Measurements from ENCODE around the gene SIPA1L3.
"Not testable (repeated sequence)": the region's sequence is repeated elsewhere in the genome, so short reads cannot be mapped to it uniquely, and the experiment has no call there.

SIPA1L3 gene

DNA sequence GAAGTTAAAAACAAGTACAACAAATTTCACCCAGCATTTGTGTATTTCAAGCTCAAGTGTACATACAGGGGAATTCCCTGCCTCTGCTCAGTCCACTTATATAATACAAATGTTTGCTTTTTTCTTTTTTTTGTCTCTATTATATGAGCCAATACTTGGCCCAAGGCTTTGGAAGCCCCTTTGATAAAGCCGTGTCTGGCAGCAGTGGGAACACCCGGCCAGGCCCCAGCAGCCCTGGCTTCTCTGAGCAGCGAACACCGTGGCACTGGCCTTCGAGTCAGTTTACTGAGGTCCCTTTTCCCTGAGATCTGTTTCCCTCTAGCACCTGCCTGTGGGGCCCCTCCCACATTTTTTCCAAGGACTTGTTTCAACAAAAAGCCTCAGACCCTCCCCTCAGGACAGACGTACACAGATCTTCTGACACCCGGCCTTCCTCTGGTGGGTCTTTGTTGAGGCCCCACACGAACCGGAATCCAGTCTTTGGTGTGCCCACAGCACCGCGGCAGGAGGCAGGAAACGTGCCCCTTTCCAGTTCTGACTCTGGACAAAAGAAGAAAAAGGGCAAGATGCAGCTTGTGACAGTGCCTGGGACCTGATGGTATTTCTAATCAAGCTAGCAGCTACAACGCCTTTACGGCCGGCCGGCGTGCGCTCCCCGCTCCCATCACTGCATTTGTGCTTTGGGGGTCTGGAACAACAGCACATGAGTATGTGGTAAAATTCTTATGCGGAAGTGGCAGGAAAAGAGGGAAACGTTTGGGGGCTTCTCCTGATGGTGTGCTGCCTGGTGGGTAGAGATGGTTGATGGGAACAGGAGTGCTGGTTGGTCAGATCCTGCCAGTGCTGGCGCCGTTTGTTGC lies 13.8 kb downstream of the SIPA1L3 start (continued):
- no peak for TF ChIP-seq ZNF623 (tag by site-specific recombination; IDR thresholded peaks at IDR 0.05)
- TF ChIP-seq, protein P1, sequence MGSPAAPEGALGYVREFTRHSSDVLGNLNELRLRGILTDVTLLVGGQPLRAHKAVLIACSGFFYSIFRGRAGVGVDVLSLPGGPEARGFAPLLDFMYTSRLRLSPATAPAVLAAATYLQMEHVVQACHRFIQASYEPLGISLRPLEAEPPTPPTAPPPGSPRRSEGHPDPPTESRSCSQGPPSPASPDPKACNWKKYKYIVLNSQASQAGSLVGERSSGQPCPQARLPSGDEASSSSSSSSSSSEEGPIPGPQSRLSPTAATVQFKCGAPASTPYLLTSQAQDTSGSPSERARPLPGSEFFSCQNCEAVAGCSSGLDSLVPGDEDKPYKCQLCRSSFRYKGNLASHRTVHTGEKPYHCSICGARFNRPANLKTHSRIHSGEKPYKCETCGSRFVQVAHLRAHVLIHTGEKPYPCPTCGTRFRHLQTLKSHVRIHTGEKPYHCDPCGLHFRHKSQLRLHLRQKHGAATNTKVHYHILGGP (tag by site-specific recombination; IDR thresholded peaks at IDR 0.05): no peak
- no peak for TF ChIP-seq ZSCAN23 (tag by site-specific recombination; IDR thresholded peaks at IDR 0.05)
- TF ChIP-seq, protein P2, sequence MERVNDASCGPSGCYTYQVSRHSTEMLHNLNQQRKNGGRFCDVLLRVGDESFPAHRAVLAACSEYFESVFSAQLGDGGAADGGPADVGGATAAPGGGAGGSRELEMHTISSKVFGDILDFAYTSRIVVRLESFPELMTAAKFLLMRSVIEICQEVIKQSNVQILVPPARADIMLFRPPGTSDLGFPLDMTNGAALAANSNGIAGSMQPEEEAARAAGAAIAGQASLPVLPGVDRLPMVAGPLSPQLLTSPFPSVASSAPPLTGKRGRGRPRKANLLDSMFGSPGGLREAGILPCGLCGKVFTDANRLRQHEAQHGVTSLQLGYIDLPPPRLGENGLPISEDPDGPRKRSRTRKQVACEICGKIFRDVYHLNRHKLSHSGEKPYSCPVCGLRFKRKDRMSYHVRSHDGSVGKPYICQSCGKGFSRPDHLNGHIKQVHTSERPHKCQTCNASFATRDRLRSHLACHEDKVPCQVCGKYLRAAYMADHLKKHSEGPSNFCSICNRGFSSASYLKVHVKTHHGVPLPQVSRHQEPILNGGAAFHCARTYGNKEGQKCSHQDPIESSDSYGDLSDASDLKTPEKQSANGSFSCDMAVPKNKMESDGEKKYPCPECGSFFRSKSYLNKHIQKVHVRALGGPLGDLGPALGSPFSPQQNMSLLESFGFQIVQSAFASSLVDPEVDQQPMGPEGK (tag by site-specific recombination; IDR thresholded peaks at IDR 0.05): no peak
- TF ChIP-seq ZNF311 (tag by site-specific recombination; IDR thresholded peaks at IDR 0.05; ENCODE audit: borderline replicate concordance): no peak
- TF ChIP-seq KLF1 (tag by site-specific recombination; IDR thresholded peaks at IDR 0.05): no peak

DNA sequence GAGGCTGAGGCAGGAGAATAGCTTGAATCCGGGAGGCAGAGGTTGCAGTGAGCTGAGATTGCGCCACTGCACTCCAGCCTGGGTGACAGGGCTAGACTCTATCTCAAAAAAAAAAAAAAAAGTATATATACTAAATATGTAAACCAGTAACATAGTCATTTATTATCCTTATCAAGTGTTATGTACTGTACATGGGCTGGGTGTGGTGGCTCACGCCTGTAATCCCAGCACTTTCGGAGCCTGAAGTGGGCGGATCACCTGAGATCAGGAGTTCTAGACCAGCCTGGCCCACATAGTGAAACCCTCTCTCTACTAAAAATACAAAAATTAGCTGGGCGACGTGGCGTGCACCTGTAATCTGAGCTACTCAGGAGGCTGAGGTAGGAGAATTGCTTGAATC lies 17.6 kb downstream of the SIPA1L3 start:
- not testable (repeated sequence) for H3K4me1 ChIP-seq (ENCODE audit: control insufficient read depth, insufficient read depth, low read length); H3K27ac ChIP-seq (ENCODE audit: extremely low read depth, low read depth, low read length)
- CTCF ChIA-PET: interaction anchor here (0.6 to 4.5 kb wide), 5 partner anchors 7 to 300 kb away, joined by 3 to 23 read pairs (median 4); no protein-coding TSS in a partner anchor

DNA sequence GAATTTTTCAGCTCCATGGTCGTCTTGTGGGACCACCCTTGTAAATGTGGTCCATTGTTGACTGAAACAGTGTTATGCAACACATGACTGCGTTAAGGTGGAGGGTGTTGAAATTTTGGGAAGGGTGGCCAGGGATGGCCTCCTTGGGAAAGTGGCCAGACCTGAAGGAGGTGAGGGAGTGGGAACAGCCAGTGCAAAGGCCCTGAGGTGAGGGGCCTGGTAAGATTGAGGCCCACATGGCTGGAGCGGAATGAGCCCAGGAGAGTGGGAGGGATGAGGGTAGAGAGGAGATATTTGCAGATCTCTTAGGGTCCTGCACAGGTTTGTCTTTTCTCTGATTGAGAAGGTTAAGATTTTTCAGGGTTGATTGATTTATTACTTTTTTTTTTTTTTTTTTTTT lies 18.2 kb downstream of the SIPA1L3 start:
- TF ChIP-seq ZNF426 (tag by site-specific recombination; IDR thresholded peaks at IDR 0.05): no peak
- TF ChIP-seq ZNF623 (tag by site-specific recombination; IDR thresholded peaks at IDR 0.05): peak; percentile 94
- H3K27ac ChIP-seq (ENCODE audit: extremely low read depth, low read depth, low read length): no peak overlapping the region
- H3K4me3 ChIP-seq (ENCODE audit: low read depth, low read length): no peak overlapping the region
- peaks cover 0 to 32% of the 10 kb centered on the region in 2 experiments; a peak in 2 of 3 replicates for H3K36me3 ChIP-seq (ENCODE audit: control insufficient read depth in 2 of 2, insufficient read depth in 1 of 2, low read length in 2 of 2)
- ChIA-PET POLR2A (interaction anchor here (1.0 kb wide), 1 partner anchor 78 kb away, joined by 3 read pairs; no protein-coding TSS in a partner anchor), CTCF (interaction anchor here (0.6 to 4.5 kb wide), 2 partner anchors 22 to 220 kb away, joined by 3 to 23 read pairs; no protein-coding TSS in a partner anchor)
- no peaks in the 10 kb centered on the region for H3K9me3 ChIP-seq (ENCODE audit: control insufficient read depth, insufficient read depth, low read depth, low read length)
- peaks cover 10% of the 10 kb centered on the region for H3K4me1 ChIP-seq (ENCODE audit: control insufficient read depth, insufficient read depth, low read length)

More for the DNA sequence above, 17.6 kb downstream of the SIPA1L3 start:
- POLR2A ChIA-PET; H3K9me3 ChIP-seq (ENCODE audit: control insufficient read depth, insufficient read depth, low read depth, low read length); H3K4me3 ChIP-seq (ENCODE audit: low read depth, low read length): not testable (repeated sequence)
- peaks cover 0 to 32% of the 10 kb centered on the region in 2 experiments; a peak in 2 of 3 replicates for H3K36me3 ChIP-seq (ENCODE audit: control insufficient read depth in 2 of 2, insufficient read depth in 1 of 2, low read length in 2 of 2)

DNA sequence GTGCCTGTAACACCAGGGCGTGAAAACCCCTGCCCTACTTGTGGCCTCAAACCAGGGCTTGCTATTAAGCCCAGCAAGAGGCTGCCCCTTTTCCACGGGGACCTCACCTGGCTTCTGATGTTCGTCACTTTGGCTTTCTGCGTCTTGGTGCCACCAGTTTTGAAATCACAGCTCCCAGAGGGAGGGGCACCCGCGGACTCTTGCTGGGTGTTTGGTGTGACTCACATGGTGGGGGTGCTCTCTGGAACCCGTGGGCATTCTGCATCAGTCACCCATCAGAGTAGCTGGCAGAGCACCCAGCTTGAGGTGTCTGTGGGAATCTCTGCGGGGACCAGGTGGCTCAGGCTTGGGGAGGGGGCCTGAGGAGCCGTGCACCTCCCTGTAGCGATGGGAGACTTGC lies 19.2 kb downstream of the SIPA1L3 start:
- H3K4me1 ChIP-seq (ENCODE audit: control insufficient read depth, insufficient read depth, low read length): peaks cover 10% of the 10 kb centered on the region
- ChIA-PET POLR2A (interaction anchor here (0.5 kb wide), 1 partner anchor 10 kb away, joined by 5 read pairs; no protein-coding TSS in a partner anchor), CTCF (no interaction called here)
- H3K36me3 ChIP-seq (ENCODE audit: control insufficient read depth in 2 of 2, insufficient read depth in 1 of 2, low read length in 2 of 2): peaks cover 0 to 35% of the 10 kb centered on the region in 2 experiments; a peak in 2 of 3 replicates
- H3K27ac ChIP-seq (ENCODE audit: extremely low read depth, low read depth, low read length): no peak overlapping the region
- no peaks in the 10 kb centered on the region for H3K9me3 ChIP-seq (ENCODE audit: control insufficient read depth, insufficient read depth, low read depth, low read length)
- H3K4me3 ChIP-seq (ENCODE audit: low read depth, low read length): no peak overlapping the region
- TF ChIP-seq, protein P3, sequence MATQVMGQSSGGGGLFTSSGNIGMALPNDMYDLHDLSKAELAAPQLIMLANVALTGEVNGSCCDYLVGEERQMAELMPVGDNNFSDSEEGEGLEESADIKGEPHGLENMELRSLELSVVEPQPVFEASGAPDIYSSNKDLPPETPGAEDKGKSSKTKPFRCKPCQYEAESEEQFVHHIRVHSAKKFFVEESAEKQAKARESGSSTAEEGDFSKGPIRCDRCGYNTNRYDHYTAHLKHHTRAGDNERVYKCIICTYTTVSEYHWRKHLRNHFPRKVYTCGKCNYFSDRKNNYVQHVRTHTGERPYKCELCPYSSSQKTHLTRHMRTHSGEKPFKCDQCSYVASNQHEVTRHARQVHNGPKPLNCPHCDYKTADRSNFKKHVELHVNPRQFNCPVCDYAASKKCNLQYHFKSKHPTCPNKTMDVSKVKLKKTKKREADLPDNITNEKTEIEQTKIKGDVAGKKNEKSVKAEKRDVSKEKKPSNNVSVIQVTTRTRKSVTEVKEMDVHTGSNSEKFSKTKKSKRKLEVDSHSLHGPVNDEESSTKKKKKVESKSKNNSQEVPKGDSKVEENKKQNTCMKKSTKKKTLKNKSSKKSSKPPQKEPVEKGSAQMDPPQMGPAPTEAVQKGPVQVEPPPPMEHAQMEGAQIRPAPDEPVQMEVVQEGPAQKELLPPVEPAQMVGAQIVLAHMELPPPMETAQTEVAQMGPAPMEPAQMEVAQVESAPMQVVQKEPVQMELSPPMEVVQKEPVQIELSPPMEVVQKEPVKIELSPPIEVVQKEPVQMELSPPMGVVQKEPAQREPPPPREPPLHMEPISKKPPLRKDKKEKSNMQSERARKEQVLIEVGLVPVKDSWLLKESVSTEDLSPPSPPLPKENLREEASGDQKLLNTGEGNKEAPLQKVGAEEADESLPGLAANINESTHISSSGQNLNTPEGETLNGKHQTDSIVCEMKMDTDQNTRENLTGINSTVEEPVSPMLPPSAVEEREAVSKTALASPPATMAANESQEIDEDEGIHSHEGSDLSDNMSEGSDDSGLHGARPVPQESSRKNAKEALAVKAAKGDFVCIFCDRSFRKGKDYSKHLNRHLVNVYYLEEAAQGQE (tag by site-specific recombination; IDR thresholded peaks at IDR 0.05): no peak
- no peak for TF ChIP-seq ZNF2 (tag by site-specific recombination; IDR thresholded peaks at IDR 0.05)
- TF ChIP-seq, protein P4, sequence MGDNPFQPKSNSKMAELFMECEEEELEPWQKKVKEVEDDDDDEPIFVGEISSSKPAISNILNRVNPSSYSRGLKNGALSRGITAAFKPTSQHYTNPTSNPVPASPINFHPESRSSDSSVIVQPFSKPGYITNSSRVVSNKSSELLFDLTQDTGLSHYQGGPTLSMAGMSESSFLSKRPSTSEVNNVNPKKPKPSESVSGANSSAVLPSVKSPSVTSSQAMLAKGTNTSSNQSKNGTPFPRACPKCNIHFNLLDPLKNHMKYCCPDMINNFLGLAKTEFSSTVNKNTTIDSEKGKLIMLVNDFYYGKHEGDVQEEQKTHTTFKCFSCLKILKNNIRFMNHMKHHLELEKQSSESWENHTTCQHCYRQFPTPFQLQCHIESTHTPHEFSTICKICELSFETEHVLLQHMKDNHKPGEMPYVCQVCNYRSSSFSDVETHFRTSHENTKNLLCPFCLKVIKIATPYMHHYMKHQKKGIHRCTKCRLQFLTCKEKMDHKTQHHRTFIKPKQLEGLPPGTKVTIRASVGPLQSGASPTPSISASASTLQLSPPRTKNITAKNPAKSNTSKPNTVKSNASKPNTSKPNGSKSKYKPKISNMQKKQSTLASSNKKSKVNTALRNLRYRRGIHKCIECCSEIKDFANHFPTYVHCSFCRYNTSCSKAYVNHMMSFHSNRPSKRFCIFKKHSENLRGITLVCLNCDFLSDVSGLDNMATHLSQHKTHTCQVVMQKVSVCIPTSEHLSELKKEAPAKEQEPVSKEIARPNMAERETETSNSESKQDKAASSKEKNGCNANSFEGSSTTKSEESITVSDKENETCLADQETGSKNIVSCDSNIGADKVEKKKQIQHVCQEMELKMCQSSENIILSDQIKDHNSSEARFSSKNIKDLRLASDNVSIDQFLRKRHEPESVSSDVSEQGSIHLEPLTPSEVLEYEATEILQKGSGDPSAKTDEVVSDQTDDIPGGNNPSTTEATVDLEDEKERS (tag by site-specific recombination; IDR thresholded peaks at IDR 0.05): no peak
- no peak for TF ChIP-seq ZNF555 (tag by site-specific recombination; conservative IDR thresholded peaks at IDR 0.05)
- TF ChIP-seq ZNF776 (tag by site-specific recombination; IDR thresholded peaks at IDR 0.05; ENCODE audit: borderline replicate concordance): no peak
- no peak for TF ChIP-seq ZNF707 (tag by site-specific recombination; IDR thresholded peaks at IDR 0.05)
- no peak for TF ChIP-seq ZBTB21 (tag by site-specific recombination; IDR thresholded peaks at IDR 0.05)
- TF ChIP-seq ZNF76 (tag by site-specific recombination; IDR thresholded peaks at IDR 0.05; ENCODE audit: borderline replicate concordance, low read depth): no peak
- TF ChIP-seq ZEB2 (tag by site-specific recombination; IDR thresholded peaks at IDR 0.05): no peak
